NCI-H1930 (cell line): ENCODE results near the gene GPR52.

Experiments
- DNase-seq, 2 experiments: peaks; one replicate each; lab custom pipeline; 2025; lab: John Stamatoyannopoulos, UW

Gene GPR52

GRCh38 chr1:174466607-174467006 is 18.8 kb downstream of the GPR52 start:
- DNase-seq: no peak

GRCh38 chr1:174469052-174469451 is 21.3 kb downstream of the GPR52 start:
- no peak for DNase-seq

GRCh38 chr1:174469687-174470086 is 21.9 kb downstream of the GPR52 start:
- DNase-seq: no peak

GRCh38 chr1:174479281-174479680 is 31.5 kb downstream of the GPR52 start:
- no peak for DNase-seq

- DNase-seq: no peak
These were observed 32.6 kb downstream of the GPR52 start for GRCh38 chr1:174480324-174480723.

GRCh38 chr1:174491606-174492005 is 43.8 kb downstream of the GPR52 start:
- DNase-seq: no peak

- no peak for DNase-seq
These were observed 49.7 kb downstream of the GPR52 start for GRCh38 chr1:174497478-174497877.
